Measurements from ENCODE around the gene AGA. TPM values are rescaled to one million over a fixed set of nuclear protein-coding genes. Genes with fewer than 3 reads are reported as not detected.

AGA gene
- total and polyA plus RNA-seq, 2 of the 8 experiments (the other 6 are each of a cell fraction or from before 2014, with no cell fraction given): 8.5 to 11.6 TPM

DNA sequence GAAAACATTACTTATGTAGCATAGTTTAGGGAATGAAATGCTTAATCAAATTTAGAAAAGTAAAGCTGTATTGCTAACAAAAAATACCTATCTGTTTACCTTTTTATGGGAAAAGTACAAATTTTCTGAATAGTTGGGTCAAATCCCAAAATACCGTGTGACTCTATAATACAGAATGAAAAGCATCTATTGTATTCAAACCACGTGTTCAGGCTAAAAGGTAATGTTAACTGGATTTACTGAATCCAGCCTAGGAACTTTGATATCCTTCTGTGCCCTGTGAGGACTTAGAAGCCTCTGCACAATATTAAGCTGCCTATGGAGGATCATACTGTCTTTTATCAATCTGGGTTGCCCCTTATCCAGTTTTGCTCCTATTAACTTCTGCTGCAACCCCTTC, 36.3 kb upstream of the AGA start (continued):
- TF ChIP-seq POLR2A (IDR thresholded peaks at IDR 0.05; ENCODE audit: control extremely low read depth in 1 of 2, low read depth in 2 of 2, low read length in 2 of 2): no peak
- TF ChIP-seq KDM4A (IDR thresholded peaks at IDR 0.05; ENCODE audit: low read depth, low read length, severe bottlenecking): no peak
- no peak for TF ChIP-seq HDAC2 (IDR thresholded peaks at IDR 0.05; ENCODE audit: borderline replicate concordance in 1 of 2, low read depth in 2 of 2, low read length in 2 of 2)
- no peak for TF ChIP-seq SUZ12 (IDR thresholded peaks at IDR 0.05; ENCODE audit: low read length)
- TF ChIP-seq, protein P1, sequence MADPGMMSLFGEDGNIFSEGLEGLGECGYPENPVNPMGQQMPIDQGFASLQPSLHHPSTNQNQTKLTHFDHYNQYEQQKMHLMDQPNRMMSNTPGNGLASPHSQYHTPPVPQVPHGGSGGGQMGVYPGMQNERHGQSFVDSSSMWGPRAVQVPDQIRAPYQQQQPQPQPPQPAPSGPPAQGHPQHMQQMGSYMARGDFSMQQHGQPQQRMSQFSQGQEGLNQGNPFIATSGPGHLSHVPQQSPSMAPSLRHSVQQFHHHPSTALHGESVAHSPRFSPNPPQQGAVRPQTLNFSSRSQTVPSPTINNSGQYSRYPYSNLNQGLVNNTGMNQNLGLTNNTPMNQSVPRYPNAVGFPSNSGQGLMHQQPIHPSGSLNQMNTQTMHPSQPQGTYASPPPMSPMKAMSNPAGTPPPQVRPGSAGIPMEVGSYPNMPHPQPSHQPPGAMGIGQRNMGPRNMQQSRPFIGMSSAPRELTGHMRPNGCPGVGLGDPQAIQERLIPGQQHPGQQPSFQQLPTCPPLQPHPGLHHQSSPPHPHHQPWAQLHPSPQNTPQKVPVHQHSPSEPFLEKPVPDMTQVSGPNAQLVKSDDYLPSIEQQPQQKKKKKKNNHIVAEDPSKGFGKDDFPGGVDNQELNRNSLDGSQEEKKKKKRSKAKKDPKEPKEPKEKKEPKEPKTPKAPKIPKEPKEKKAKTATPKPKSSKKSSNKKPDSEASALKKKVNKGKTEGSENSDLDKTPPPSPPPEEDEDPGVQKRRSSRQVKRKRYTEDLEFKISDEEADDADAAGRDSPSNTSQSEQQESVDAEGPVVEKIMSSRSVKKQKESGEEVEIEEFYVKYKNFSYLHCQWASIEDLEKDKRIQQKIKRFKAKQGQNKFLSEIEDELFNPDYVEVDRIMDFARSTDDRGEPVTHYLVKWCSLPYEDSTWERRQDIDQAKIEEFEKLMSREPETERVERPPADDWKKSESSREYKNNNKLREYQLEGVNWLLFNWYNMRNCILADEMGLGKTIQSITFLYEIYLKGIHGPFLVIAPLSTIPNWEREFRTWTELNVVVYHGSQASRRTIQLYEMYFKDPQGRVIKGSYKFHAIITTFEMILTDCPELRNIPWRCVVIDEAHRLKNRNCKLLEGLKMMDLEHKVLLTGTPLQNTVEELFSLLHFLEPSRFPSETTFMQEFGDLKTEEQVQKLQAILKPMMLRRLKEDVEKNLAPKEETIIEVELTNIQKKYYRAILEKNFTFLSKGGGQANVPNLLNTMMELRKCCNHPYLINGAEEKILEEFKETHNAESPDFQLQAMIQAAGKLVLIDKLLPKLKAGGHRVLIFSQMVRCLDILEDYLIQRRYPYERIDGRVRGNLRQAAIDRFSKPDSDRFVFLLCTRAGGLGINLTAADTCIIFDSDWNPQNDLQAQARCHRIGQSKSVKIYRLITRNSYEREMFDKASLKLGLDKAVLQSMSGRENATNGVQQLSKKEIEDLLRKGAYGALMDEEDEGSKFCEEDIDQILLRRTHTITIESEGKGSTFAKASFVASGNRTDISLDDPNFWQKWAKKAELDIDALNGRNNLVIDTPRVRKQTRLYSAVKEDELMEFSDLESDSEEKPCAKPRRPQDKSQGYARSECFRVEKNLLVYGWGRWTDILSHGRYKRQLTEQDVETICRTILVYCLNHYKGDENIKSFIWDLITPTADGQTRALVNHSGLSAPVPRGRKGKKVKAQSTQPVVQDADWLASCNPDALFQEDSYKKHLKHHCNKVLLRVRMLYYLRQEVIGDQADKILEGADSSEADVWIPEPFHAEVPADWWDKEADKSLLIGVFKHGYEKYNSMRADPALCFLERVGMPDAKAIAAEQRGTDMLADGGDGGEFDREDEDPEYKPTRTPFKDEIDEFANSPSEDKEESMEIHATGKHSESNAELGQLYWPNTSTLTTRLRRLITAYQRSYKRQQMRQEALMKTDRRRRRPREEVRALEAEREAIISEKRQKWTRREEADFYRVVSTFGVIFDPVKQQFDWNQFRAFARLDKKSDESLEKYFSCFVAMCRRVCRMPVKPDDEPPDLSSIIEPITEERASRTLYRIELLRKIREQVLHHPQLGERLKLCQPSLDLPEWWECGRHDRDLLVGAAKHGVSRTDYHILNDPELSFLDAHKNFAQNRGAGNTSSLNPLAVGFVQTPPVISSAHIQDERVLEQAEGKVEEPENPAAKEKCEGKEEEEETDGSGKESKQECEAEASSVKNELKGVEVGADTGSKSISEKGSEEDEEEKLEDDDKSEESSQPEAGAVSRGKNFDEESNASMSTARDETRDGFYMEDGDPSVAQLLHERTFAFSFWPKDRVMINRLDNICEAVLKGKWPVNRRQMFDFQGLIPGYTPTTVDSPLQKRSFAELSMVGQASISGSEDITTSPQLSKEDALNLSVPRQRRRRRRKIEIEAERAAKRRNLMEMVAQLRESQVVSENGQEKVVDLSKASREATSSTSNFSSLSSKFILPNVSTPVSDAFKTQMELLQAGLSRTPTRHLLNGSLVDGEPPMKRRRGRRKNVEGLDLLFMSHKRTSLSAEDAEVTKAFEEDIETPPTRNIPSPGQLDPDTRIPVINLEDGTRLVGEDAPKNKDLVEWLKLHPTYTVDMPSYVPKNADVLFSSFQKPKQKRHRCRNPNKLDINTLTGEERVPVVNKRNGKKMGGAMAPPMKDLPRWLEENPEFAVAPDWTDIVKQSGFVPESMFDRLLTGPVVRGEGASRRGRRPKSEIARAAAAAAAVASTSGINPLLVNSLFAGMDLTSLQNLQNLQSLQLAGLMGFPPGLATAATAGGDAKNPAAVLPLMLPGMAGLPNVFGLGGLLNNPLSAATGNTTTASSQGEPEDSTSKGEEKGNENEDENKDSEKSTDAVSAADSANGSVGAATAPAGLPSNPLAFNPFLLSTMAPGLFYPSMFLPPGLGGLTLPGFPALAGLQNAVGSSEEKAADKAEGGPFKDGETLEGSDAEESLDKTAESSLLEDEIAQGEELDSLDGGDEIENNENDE (IDR thresholded peaks at IDR 0.05; ENCODE audit: insufficient replicate concordance, low read length): no peak
- no peak for TF ChIP-seq EGR1 (IDR thresholded peaks at IDR 0.05; ENCODE audit: borderline replicate concordance, low read depth, low read length)
- no peak for TF ChIP-seq SIN3A (conservative IDR thresholded peaks at IDR 0.05 in 1 of 2, IDR thresholded peaks at IDR 0.05 in 1 of 2; ENCODE audit: low read depth in 1 of 2, low read length in 2 of 2)
